Mesothelial cell of epicardium (in vitro differentiated cells): Measurements from ENCODE around the gene DESI2. TPM values are rescaled to one million over a fixed set of nuclear protein-coding genes. Genes with fewer than 3 reads are reported as not detected.
A peak's percentile ranks its signal among the peaks of the same experiment; 100 is the strongest.

Source experiments
- DNase-seq, 2 experiments: peaks; one replicate each; pipeline ENCODE4 v3.0.0; 2021; ENCODE audit warnings: low spot score in 2 of 2; ENCODE audit not compliant: unreplicated experiment in 2 of 2
- H3K27ac Mint-ChIP-seq: 2 replicates; pipeline ENCODE4 v1.8.0; 2021; ENCODE audit warnings: mixed read lengths
- H3K27me3 Mint-ChIP-seq: 2 replicates; pipeline ENCODE4 v1.8.0; 2021; ENCODE audit warnings: low read depth, mixed read lengths
- H3K36me3 Mint-ChIP-seq: 2 replicates; pipeline ENCODE4 v1.8.0; 2021; ENCODE audit warnings: mixed read lengths
- H3K4me1 Mint-ChIP-seq: 2 replicates; pipeline ENCODE4 v1.8.0; 2021; ENCODE audit warnings: mixed read lengths
- H3K4me3 Mint-ChIP-seq: 2 replicates; pipeline ENCODE4 v1.8.0; 2021; ENCODE audit warnings: mild to moderate bottlenecking, moderate library complexity, mixed read lengths
- H3K9me3 Mint-ChIP-seq: 2 replicates; pipeline ENCODE4 v1.8.0; 2021; ENCODE audit warnings: mixed read lengths
- CTCF ChIP-seq: fragments of 200-600 bp; sonication (generic); IDR thresholded peaks from one replicate; pipeline ENCODE4 v1.5.0; 2021; ENCODE audit warnings: antibody characterized with exemption; ENCODE audit not compliant: unreplicated experiment
- total RNA-seq: library from RNA; stranded (reverse); gene quantifications from 3 replicates; pipeline ENCODE4 v1.2.1, GENCODE V29; 2021

Gene DESI2
- total RNA-seq, 1 donor from 2014 or later, result 30.7 TPM

- no peak for DNase-seq
- Mint-ChIP-seq H3K9me3 (peaks cover 14% of the 10 kb centered on the region), H3K4me3 (no peak overlapping the region), H3K27ac (no peak overlapping the region), H3K27me3 (peaks cover 2% of the 10 kb centered on the region), H3K4me1 (no peaks in the 10 kb centered on the region), H3K36me3 (no peaks in the 10 kb centered on the region)
- TF ChIP-seq CTCF, result no peak
Observed at GRCh38 chr1:244645890-244646289, 7.0 kb upstream of the DESI2 start.

GRCh38 chr1:244647819-244648218, 5.1 kb upstream of the DESI2 start:
- no peak for TF ChIP-seq CTCF
- peaks cover 11% of the 10 kb centered on the region for H3K4me1 Mint-ChIP-seq
- no peaks in the 10 kb centered on the region for H3K36me3 Mint-ChIP-seq
- H3K4me3 Mint-ChIP-seq, result no peak overlapping the region
- no peak overlapping the region for H3K27ac Mint-ChIP-seq
- H3K9me3 Mint-ChIP-seq, result peaks cover 14% of the 10 kb centered on the region
- DNase-seq, result no peak
- no peaks in the 10 kb centered on the region for H3K27me3 Mint-ChIP-seq

- Mint-ChIP-seq H3K27ac (peak overlapping the region; percentile 95), H3K4me1 (peaks cover 15% of the 10 kb centered on the region), H3K9me3 (no peaks in the 10 kb centered on the region), H3K4me3 (peak overlapping the region; percentile 81), H3K36me3 (peaks cover 1% of the 10 kb centered on the region), H3K27me3 (no peaks in the 10 kb centered on the region)
- DNase-seq, result no peak
- no peak for TF ChIP-seq CTCF
Observed at GRCh38 chr1:244651956-244652622, 837 bp upstream of the DESI2 start.

GRCh38 chr1:244653439-244654107, 647 bp downstream of the DESI2 start:
- Mint-ChIP-seq H3K27me3 (no peaks in the 10 kb centered on the region), H3K9me3 (no peaks in the 10 kb centered on the region), H3K4me3 (no peak overlapping the region), H3K36me3 (peaks cover 14% of the 10 kb centered on the region), H3K4me1 (peaks cover 17% of the 10 kb centered on the region), H3K27ac (no peak overlapping the region)
- TF ChIP-seq CTCF, result peak; percentile 12
- DNase-seq, result peak in 1 of 2 experiments; percentile 53

- Mint-ChIP-seq H3K4me3 (no peak overlapping the region), H3K27me3 (no peaks in the 10 kb centered on the region), H3K4me1 (peaks cover 17% of the 10 kb centered on the region), H3K9me3 (no peaks in the 10 kb centered on the region), H3K27ac (no peak overlapping the region), H3K36me3 (peaks cover 17% of the 10 kb centered on the region)
- no peak for TF ChIP-seq CTCF
- no peak for DNase-seq
Observed at GRCh38 chr1:244654108-244655038, 1.4 kb downstream of the DESI2 start.
